Fibroblast of lung (primary cell): ENCODE data around the gene B3GLCT.

ENCODE experiments used
- CTCF ChIP-seq, 2 donors: IDR thresholded peaks in 1 of 2; conservative IDR thresholded peaks in 1 of 2; 1 replicate in 1 of 2; 2 replicates in 1 of 2; pipeline ENCODE4 v1.5.1; 2011 to 2012; ENCODE audit warnings: low read length in 2 of 2, control low read depth in 1 of 2, inconsistent platforms in 1 of 2, low read depth in 1 of 2, mild to moderate bottlenecking in 1 of 2
- EZH2 ChIP-seq: IDR thresholded peaks from 2 replicates; pipeline ENCODE4 v1.5.1; 2012; ENCODE audit warnings: low read length, control low read depth, mild to moderate bottlenecking; ENCODE audit errors: missing control alignments

GRCh38 chr13:31166591-31166990 lies 33.2 kb upstream of the B3GLCT start:
- TF ChIP-seq CTCF (conservative IDR thresholded peaks at IDR 0.05 in 1 of 2, IDR thresholded peaks at IDR 0.05 in 1 of 2; ENCODE audit: low read depth in 1 of 2, low read length in 2 of 2) (no peak), EZH2 (no peak)
